Measurements from ENCODE around the gene VPREB3. TPM values are rescaled to one million over a fixed set of nuclear protein-coding genes. Genes with fewer than 3 reads are reported as not detected.

VPREB3 gene
- total RNA-seq, 4 donors from 2014 or later: not detected

DNA sequence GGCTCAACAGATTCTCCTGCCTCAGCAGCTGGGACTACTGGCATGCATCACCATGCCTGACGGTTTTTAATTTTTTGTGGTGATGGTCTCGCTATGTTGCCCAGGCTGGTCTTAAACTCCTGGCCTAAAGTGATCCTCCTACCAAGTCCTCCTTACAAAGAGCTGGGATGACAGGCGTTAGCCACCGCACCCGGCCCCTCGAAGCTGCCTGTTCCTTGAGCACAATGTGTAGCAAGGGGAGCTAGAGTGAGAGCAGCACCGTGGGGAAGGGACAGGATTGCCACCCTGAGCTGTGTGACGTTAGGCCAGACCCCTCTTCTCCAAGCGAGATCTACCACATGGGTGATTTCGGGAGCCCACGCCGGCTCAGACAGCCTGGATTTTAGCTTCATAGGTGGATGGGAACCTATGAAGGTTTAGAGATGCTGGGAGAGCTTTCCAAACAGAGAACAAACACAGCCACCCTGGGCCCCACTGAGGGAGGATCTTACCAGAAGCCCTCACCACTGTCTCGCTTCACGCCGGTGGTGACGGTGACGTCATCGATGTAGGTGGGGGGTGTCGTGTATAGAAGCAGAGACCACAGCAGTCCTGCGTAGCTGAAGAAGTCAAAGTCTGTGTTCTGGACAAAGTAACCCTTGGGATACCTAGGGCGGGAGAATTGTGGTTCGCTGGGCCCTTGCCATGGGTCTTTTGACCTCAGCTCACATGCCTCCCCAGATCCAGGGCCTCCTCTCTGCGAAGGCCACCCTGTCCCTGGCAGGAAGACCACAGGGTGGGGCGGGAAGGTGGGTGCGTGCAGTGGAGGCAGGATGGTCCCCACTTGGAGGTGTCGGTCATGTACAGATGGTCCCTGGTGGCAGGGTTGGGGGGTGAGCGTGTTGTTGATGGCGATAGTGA lies 40.3 kb downstream of the VPREB3 start:
- H3K4me3 ChIP-seq: no peak overlapping the region
- WGBS: 93% methylated on average over 22 of the region's 28 CpGs
- TF ChIP-seq POLR2A (IDR thresholded peaks at IDR 0.05): no peak
- TF ChIP-seq, protein P1, sequence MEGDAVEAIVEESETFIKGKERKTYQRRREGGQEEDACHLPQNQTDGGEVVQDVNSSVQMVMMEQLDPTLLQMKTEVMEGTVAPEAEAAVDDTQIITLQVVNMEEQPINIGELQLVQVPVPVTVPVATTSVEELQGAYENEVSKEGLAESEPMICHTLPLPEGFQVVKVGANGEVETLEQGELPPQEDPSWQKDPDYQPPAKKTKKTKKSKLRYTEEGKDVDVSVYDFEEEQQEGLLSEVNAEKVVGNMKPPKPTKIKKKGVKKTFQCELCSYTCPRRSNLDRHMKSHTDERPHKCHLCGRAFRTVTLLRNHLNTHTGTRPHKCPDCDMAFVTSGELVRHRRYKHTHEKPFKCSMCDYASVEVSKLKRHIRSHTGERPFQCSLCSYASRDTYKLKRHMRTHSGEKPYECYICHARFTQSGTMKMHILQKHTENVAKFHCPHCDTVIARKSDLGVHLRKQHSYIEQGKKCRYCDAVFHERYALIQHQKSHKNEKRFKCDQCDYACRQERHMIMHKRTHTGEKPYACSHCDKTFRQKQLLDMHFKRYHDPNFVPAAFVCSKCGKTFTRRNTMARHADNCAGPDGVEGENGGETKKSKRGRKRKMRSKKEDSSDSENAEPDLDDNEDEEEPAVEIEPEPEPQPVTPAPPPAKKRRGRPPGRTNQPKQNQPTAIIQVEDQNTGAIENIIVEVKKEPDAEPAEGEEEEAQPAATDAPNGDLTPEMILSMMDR (IDR thresholded peaks at IDR 0.05): no peak
- TF ChIP-seq EP300 (IDR thresholded peaks at IDR 0.05): no peak
- TF ChIP-seq POLR2AphosphoS5 (IDR thresholded peaks at IDR 0.05): no peak
- H3K4me1 ChIP-seq: peaks cover 15% of the 10 kb centered on the region
- no peak for DNase-seq (ENCODE audit: low spot score in 2 of 2)
- H3K27me3 ChIP-seq: no peaks in the 10 kb centered on the region
- H3K27ac ChIP-seq: no peak overlapping the region
- peaks cover 56% of the 10 kb centered on the region for H3K36me3 ChIP-seq
- no peaks in the 10 kb centered on the region for H3K9me3 ChIP-seq

DNA sequence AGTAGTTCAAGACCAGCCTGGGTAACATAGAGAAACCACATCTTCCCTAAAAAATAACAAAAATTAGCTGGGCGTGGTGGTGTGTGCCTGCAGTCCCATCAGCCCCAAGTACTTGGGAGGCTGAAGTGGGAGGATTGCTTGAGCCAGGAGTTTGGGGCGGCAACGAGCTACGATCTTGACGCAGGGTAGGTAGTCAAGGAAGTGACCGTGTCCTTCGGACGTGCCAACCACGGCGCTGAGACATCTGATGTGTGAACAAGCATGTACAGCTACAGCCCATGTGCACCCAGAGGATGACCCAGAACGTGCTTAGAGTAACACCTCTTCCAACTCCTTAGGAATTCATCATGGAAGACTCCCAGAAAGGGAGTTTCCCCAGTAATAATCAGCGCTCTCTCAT lies 42.0 kb downstream of the VPREB3 start:
- no peak for DNase-seq (ENCODE audit: low spot score in 2 of 2)
- Histone ChIP-seq H3K9me3 (no peaks in the 10 kb centered on the region), H3K36me3 (peaks cover 73% of the 10 kb centered on the region), H3K27me3 (no peaks in the 10 kb centered on the region), H3K27ac (no peak overlapping the region), H3K4me3 (no peak overlapping the region), H3K4me1 (peaks cover 15% of the 10 kb centered on the region)
- WGBS: 93% methylated on average over 12 of the region's 12 CpGs
- TF ChIP-seq POLR2AphosphoS5 (IDR thresholded peaks at IDR 0.05) (no peak), EP300 (IDR thresholded peaks at IDR 0.05) (no peak), POLR2A (IDR thresholded peaks at IDR 0.05) (no peak)
- TF ChIP-seq, protein P1 (IDR thresholded peaks at IDR 0.05): no peak

DNA sequence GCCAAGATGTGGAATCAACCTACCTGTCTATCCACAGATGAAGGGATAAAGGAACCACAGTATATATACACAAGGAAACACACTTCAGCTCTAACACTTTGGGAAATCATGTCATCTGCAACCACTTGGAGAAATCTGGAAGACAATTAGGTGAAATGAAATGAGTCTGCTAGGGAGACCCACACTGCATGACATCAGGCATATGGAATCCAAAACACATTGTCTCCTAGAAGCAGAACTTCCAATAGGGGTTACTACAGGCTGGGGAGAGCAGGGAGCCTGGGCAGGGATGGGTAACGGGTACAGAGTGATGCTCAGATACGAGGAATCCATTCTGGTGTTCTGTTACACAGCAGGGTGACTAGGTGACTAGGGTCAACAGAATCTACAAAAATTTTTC lies 45.1 kb downstream of the VPREB3 start:
- DNase-seq (ENCODE audit: low spot score in 2 of 2): no peak
- Histone ChIP-seq H3K9me3 (no peaks in the 10 kb centered on the region), H3K27me3 (no peaks in the 10 kb centered on the region), H3K36me3 (peaks cover 95% of the 10 kb centered on the region), H3K4me1 (no peaks in the 10 kb centered on the region), H3K27ac (no peak overlapping the region), H3K4me3 (no peak overlapping the region)
- TF ChIP-seq, protein P1 (IDR thresholded peaks at IDR 0.05): no peak
- no peak for TF ChIP-seq POLR2A (IDR thresholded peaks at IDR 0.05)
- TF ChIP-seq EP300 (IDR thresholded peaks at IDR 0.05): no peak
- no peak for TF ChIP-seq POLR2AphosphoS5 (IDR thresholded peaks at IDR 0.05)
- 92% methylated on average over 2 of the region's 2 CpGs for WGBS

- no peak for DNase-seq (ENCODE audit: low spot score in 2 of 2)
- Histone ChIP-seq H3K36me3 (peaks cover 90% of the 10 kb centered on the region), H3K27ac (no peak overlapping the region), H3K9me3 (no peaks in the 10 kb centered on the region), H3K4me3 (no peak overlapping the region), H3K27me3 (no peaks in the 10 kb centered on the region), H3K4me1 (no peaks in the 10 kb centered on the region)
- TF ChIP-seq POLR2A (IDR thresholded peaks at IDR 0.05) (no peak), EP300 (IDR thresholded peaks at IDR 0.05) (no peak), POLR2AphosphoS5 (IDR thresholded peaks at IDR 0.05) (no peak)
- TF ChIP-seq, protein P1 (IDR thresholded peaks at IDR 0.05): no peak
- WGBS: 79% methylated on average over 1 of the region's 1 CpG
Measured at GRCh38 chr22:23708270-23708669, 46.0 kb downstream of the VPREB3 start.

DNA sequence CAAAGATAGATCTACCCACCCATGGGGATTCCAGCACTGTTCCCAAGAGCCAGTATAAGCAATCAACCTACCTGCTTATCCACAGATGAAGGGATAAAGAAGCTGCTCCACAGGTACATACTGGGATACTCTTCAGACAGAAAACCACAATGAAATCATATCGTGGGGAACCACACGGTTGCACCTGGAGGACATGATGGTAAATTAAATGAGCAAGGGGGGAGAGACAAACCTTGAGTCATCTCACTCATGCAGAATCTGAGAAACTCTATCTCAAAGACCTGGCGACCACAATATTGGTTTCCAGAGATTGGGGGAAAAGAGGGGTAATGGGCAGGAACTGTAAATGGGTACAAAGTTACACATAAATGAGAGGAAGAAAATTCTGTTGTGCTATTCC lies 48.9 kb downstream of the VPREB3 start:
- H3K27me3 ChIP-seq: no peaks in the 10 kb centered on the region
- H3K9me3 ChIP-seq: no peaks in the 10 kb centered on the region
- H3K27ac ChIP-seq: no peak overlapping the region
- TF ChIP-seq EP300 (IDR thresholded peaks at IDR 0.05): no peak
- no peak overlapping the region for H3K4me3 ChIP-seq
- no peaks in the 10 kb centered on the region for H3K4me1 ChIP-seq
- no peak for DNase-seq (ENCODE audit: low spot score in 2 of 2)
- H3K36me3 ChIP-seq: peaks cover 86% of the 10 kb centered on the region
- WGBS: 87% methylated on average over 3 of the region's 3 CpGs
